ENCODE measurements around the gene PLEKHB2.
"Not testable (repeated sequence)": the region's sequence is repeated elsewhere in the genome, so short reads cannot be mapped to it uniquely, and the experiment has no call there.

The PLEKHB2 gene

DNA sequence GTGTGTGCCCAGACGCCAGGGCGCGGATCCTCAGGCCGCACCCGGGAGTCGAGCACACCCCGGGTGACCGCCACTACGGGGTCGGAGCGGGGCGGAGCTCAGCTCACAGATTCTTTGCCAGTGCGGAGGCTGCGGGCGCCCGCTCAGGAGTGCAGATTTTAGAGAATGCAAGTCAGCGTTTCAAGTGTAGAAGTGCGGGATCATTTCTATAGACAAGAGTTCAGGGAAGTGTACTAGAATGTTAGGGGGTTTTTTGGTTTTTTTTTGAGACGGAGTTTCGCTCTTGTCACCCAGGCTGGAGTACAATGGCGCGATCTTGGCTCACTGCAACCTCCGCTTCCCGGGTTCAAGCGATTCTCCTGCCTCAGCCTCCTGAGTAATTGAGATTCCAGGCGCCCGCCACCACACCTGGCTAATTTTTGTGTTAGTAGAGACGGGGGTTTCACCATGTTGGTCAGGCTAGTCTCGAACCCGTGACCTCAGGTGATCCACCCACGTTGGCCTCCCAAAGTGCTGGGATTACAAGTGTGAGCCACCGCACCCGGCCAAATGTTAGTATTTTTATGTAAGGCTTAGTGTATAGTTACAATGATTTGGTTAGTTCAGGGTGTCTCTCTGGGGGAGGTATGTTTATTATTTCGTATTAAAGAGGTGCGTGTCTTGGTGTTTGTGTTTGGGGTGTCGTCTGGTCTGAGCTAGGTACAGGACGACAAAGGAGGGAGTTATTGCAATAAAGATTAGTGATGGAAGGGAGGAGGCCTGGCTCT is 11.3 kb upstream of the PLEKHB2 start:
- DNase-seq (ENCODE audit: low read depth) = no peak

DNA sequence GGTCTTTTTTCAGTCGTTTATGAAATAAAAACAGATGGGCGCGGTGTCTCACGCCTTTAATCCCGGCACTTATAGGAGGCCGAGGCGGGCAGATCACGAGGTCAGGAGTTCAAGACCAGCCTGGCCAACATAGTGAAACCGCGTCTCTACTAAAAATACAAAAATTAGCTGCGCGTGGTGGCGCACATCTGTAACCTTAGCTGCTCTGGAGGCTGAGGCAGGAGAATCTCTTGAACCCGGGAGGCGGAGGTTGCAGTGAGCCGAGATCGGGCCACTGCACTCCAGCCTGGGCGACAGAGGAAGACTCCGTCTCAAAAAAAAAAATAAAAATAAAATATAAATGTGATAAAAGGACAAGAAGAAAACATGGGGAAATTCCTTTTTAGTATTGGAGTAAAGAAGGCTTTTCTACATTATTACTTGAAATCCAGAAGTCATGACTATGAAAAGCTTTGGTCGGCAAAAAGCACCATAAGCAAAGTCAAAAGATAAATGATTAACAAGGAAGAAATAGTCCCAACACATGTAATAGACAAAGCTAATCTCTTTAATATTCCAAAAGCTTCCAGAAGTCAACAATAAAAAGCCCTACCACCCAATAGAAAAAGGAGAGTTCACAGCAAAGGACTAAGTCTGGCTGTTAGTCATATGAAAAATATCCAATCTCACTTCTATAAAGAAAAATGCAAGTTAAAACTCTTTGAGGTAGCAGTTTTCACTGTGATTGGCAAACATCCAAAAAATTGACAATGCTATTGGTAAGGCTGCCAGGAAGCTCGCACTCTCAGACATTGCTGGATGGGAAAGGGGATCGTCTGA is 10.5 kb upstream of the PLEKHB2 start:
- DNase-seq (ENCODE audit: low read depth) = no peak

DNA sequence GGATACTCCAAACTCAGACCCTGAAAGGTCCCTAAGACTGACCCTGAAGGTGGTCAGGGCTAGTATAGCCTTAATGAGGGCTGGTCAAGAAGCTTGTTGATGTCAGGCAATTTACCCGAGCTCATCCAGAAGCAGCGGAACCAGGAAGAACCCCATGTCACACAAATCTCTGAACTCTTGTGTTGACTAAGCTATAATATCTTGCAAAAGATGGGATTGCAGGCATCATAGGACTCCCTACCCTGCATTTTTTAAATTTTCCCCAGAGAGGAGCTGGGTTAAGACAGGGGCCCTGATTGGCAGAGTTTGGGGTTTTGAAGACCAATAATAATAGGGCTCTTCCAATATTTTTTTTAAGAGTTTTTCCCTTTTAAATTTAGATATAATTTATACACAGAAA is 2.0 kb upstream of the PLEKHB2 start:
- no peak for DNase-seq (ENCODE audit: low read depth)

DNA sequence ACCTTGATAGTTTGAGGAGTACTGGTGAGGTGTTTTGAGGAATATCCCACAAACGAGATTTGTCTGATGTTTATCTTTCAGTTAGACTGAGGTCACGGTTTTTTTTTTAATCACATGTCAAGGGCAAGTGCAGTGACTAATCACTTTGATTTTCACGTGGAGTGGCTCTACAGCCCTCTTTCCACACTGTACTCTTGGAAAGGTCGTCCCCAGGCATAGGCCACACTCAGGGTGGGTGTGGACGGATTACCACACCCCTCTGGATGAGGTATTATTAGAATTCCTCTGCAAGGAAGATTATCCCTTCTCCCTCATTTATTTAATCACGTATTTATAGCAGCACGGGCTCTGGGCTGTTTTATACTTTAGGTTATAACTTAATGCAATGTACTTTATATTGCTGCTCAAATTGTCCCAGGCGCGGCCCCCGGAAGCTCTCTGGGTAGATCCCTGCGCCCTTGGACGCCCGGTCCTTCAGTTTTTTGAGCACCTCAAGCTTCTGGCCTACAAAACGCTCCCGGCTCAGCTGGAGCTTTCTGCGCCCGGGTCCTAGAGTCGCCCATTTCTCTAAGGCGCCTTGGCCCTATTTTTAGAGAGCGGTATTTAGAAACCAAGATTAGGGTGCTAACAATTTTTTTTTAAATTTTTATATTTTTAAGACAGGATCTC is 515 bp upstream of the PLEKHB2 start:
- DNase-seq (ENCODE audit: low read depth) = peak; percentile 79

DNA sequence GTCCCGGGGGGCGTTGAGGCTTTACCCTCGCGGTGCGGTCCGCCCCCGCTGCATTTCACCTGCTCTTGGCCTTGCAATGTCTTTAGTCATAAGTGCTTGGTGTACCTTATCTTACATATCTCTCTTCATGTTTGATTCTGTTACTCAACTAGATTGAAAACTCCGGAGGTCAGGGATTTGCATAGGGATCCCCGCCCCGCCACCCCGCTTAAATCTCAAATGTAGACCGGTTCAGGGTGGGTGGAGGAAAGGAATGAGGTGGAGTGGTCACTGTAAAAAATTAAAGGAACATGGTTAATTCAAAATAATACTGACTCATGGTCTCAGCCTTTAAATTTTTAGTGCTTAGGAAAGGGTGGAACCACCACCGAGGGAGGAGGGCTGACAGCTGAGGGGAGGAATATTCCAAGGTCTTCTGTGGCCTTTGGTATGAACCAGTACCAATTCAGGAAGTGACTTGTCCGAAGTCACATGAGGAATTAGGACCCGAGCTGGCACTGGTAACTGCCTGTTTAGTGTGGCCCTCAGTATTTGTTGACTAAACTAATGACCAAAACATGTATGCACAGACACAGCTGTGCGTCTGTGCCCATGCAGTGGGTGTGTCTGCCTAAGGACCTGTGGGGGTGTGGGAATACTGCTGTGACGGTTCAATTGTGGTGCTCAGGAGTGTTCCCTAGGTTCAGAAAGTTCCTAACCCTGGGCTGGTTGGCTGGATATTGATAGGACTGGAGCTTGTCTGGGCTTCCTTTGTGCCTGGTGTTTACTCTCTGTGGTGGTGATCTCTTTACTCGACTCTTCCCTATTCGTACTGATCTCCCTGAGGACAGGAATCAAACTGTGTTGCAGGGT is 1.0 kb downstream of the PLEKHB2 start:
- peak; percentile 48 for DNase-seq (ENCODE audit: low read depth)

DNA sequence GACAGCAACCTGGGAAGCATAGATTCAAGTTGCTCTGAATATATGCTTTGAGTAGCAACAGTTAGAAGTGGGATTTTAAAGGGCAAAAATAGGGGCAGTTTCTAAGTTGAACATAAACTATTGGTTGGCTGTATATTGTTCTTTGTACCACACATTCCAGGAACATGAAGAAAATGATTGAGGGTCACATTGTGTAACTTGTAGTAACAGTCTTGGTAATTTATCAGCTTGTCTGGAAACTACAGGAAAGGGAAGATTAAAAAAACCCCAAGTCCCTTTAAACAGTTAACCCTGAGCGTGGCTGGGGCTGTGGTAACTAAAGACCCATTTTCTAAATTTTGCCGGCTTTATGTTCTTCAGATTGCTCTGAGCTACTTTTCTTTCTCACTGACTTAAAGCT is 7.4 kb downstream of the PLEKHB2 start:
- no peak for DNase-seq (ENCODE audit: low read depth)

DNA sequence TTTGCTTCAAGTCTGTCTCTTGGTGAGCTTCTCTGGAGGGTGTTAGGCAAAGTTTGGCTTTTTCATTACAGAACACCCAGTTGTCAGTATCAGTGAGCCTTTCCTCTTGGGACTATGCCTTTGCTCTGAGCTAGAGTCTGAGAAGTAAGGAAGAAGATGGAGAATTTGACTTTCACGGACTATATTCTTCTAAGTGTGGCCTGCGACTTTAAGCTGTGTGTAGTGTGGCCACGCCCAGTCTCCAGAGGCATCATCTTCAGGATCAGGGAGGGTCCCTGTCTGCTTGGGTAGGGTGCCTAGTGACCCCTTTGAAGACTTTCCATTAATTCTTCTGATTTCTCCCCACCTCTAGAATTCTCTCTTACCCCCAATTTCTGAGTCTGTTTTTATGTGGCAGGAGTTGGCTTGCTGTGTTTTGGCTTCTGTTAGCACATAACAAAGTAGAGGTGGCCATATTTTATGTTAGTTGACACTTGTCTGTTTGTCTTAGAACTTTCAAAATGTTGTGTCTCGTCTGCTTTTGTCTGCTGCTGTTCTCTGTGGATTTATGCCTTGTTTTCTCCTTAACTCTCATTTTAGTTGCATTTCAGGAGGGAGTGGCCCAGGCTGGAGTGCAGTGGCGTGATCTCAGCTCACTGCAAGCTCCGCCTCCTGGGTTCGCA is 8.6 kb downstream of the PLEKHB2 start:
- no peak for DNase-seq (ENCODE audit: low read depth)

DNA sequence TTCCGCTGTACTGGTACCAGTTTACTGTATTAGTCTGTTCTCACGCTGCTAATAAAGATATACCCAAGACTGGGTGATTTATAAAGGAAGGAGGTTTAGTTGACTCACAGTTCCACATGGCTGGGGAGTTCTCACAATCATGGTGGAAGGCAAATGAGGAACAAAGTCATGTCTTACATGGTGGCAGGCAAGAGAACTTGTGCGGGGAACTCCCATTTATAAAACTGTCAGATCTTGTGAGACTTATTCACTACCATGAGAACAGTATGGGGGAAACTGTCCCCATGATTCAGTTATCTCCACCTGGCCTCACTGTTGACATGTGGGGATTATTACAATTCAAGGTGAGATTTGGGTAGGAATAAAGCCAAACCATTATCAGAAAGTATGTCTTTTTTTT is 9.8 kb downstream of the PLEKHB2 start:
- not testable (repeated sequence) for DNase-seq (ENCODE audit: low read depth)

DNA sequence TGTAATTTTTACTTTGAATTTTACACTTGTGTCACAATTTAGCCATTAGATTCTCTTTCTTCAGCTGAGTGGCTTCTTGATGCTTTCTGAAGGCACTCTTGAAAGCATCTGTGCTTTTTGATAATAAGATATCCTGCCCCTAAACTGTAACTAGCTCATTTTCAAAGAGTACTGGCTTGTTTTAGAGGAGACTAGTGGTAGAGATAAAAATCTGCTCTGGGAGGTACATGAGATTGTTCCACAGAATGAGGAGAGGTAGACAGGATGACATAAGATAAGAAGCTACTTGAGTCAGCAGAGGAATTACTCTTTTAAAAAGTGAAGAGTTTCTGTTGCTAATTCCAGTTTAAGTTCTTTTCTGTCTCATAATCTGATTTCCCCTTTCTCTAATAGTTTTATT is 10.6 kb downstream of the PLEKHB2 start:
- no peak for DNase-seq (ENCODE audit: low read depth)

DNA sequence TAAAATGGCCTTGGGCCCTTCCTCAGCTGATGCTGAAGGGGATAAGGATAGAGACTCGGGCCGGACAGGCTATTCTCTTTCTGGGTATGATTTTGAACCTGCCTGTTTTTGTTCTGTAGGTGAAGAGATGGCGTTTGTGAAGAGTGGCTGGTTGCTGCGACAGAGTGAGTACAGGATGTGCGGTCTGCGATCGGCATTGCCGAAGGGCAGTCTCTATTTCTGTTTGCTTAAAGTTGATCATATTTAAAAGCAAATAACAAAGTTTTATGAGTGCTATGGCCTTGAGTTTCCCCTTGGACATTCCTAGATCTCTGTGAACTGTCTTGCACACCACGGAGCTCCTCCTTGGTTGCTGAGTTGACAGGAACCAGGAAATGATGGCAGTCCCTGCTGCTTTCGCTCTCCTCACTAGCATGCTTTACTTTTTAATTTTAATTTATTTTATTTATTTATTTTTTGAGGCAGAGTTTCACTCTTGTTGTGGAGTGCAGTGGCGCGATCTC is 15.7 kb downstream of the PLEKHB2 start:
- no peak for DNase-seq (ENCODE audit: low read depth)

DNA sequence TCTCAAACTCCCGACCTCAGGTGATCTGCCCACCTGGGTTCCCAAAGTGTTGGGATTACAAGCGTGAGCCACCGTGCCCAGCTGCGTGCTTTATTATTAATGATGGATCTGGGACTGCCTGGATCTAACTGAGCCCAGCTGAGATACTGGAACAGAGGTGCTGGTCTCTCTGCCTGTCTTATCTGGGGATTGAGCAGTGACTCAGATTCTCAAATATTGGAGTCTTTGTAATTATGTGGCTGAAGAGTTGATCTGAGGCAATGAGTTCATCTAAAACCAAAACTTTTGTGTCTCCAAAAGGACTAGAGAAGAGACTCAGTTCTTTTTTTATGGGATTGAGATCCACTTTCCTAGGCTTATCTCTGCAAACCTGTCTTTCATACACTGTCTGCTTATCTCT is 16.3 kb downstream of the PLEKHB2 start:
- DNase-seq (ENCODE audit: low read depth) = no peak

DNA sequence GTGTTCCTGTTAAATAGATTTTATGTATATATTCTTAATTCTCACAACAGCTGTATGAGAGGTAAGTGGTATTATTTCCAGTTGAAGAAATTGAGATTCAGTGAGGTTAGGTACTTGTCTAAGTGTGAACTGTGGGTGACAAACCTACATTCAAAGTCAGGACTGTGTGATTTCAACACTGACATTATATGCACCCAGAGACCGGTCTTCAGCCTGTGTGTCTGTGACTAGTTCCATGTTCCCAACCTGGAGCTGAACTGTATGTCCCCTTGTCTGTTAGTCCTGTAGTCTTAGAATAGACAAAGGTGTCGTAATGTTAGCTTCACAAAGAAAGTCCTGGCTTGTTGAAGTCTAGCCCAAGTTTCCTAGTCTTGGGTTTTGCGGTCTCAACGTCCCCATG is 17.4 kb downstream of the PLEKHB2 start:
- no peak for DNase-seq (ENCODE audit: low read depth)

DNA sequence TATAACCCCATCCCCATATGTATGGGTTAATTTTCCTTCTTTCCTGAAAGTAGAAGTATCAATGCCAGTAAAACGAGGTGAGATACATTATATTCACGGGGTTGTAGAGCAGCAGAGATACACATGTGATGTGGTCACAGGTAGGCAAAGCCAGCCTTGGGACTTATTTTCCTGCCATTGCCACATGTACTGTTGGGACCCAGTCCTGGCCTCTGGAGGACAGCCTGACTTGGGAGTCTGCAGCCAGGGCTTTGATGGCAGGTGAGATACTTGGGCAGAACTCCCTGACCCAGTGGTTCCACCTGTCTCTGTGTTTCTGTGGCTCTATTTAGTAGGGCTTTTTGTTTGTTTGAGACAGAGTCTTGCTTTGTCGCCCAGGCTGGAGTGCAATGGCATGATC is 18.1 kb downstream of the PLEKHB2 start:
- no peak for DNase-seq (ENCODE audit: low read depth)

DNA sequence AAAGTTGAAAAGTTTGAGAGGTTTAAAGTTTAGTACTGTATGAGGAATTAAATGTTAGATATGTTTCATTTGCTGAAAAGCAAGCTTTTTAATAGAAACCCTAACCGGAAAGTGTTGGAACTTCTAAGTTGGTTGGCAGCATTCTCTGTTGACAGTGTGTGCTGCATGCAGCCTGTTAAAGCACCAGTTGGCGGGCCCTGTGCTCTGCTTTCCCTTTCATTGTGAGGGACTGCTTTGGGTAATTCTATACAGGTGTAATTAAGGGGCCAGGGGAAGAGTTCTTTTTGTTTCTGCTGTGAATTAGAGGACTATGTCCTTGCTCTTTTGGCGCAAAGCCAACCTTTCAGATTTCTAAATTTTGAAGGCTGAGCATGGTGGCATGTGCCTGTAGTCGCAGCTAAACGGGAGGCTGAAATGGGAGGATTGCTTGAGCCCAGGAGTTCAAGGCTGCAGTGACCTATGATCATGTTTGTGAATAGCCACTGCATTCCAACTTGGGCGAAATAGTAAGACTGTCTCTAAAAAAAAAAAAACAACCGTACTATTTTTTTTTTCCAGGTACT is 20.1 kb downstream of the PLEKHB2 start:
- no peak for DNase-seq (ENCODE audit: low read depth)

DNA sequence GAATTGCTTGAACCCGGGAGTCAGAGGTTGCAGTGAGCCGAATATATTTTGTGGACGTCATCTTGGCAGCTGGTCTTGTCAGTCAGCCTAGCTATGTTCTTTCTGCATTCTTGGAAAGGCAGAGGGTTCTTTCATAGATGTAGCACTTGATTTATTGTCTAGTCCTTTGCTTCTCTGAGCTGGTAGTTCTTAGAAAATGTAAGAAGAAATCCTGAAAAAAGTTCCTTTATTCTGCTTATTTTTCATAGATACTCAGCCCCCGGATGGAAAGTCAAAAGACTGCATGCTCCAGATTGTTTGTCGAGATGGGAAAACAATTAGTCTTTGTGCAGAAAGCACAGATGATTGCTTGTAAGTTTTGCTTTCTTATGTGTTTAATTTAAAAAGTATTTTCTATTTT is 21.3 kb downstream of the PLEKHB2 start:
- no peak for DNase-seq (ENCODE audit: low read depth)

DNA sequence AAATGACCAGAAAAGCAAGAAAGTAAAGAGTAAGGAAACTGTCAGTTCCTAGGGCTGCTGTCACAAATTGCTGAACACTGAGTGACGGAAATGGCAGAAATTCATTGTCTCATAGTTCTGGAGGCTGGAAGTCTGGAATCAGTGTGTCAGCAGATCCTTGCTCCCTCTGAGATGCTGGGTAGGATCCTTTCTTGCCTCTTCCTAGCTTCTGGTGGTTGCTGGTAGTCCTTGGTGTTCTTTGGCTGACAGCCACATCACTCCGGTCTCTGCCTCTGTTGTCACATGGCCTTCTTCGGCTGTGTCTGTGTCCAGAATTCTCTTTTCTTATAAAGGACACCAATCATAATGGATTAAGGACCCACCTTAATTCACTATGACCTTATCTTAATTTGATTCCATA is 21.9 kb downstream of the PLEKHB2 start:
- no peak for DNase-seq (ENCODE audit: low read depth)

DNA sequence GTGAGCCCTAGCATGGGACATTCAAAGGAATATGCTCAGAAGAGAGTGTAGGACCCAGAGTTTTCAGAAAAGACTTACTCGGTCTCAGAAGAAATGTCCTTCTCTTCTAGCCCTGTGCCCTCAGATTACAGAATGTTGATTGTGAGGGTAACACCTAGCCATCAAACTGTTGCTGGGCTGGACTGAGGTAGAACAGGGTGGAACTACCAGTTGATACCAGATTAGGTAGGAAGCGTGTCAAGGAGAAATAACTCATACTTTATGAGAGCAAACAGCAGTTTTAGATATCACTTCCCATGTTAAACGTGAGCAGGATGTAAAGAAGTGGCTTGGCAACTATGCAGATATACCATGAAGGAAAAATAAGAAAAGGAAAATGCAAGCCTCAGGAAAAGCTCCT is 22.8 kb downstream of the PLEKHB2 start:
- DNase-seq (ENCODE audit: low read depth) = no peak

DNA sequence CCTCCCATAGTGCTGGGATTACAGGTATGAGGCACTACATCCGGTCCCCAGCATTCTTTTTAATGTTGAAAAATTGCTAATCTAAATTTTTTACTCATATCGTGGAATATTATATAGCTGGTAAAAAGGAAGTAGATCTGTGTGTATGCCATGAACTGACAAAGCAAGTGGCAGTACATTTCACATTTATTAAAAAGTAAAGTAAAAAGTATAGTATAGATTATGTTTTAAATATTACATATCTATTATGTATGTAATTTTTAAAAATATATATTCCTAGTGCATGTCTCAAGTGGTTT is 25.1 kb downstream of the PLEKHB2 start:
- no peak for DNase-seq (ENCODE audit: low read depth)

DNA sequence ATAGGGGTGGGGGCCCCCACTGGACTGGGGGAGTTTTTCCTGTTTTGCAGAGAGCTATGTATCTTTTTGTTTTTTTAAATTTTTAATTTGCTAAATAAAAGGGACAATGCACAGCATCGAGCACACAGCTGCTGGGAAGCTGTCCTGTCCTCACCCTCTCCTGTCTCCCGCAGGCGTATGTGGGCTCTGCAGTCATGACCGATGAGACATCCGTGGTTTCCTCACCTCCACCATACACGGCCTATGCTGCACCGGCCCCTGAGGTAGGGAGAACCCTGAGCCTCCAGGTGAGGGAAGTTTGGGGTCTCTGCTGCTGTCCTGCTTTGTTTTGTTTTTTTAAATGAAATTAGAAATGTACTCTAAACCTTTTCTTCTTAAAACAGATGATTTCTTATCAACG is 27.6 kb downstream of the PLEKHB2 start:
- no peak for DNase-seq (ENCODE audit: low read depth)

DNA sequence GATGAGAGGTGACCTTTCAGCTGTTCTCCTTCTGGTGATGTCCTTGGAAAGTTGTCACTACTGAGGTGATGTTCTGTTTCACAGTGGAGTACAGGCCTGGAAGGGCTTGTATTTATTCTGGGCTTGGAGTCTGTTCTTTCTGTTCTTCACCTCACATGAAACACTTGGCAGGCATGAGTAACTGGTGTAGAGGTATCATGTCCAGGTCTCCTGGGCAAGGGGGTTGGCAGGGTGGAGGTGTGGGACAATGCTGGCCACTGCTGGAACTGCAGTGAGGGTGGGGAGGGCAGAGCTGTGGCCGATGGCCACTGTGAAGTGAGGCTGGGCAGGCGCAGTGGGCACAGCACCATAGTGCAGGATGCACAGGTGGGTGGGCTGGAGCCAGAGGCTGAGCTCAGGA is 35.4 kb downstream of the PLEKHB2 start:
- DNase-seq (ENCODE audit: low read depth) = no peak

DNA sequence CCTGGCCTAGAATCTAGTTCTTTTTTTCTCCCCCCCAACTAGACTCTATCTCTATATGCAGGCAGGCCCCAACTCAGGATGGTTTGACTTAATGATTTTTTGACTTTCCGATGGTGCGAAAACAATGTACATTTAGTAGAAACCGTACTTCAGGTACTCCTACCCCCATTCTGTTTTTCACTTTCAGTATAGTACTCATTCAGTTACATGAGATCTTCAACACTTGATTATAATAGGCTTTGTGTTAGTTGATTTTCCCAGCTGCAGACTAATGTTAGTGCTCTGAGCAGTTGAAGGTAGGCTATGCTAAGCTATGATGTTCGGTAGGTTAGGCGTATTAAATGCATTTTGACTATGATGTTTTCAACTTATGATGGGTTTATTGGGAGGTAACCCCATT is 37.7 kb downstream of the PLEKHB2 start:
- no peak for DNase-seq (ENCODE audit: low read depth)

Measured in fibroblast of gingiva (primary cell).